Measurements from ENCODE around the gene DTX1.

Gene DTX1

DNA sequence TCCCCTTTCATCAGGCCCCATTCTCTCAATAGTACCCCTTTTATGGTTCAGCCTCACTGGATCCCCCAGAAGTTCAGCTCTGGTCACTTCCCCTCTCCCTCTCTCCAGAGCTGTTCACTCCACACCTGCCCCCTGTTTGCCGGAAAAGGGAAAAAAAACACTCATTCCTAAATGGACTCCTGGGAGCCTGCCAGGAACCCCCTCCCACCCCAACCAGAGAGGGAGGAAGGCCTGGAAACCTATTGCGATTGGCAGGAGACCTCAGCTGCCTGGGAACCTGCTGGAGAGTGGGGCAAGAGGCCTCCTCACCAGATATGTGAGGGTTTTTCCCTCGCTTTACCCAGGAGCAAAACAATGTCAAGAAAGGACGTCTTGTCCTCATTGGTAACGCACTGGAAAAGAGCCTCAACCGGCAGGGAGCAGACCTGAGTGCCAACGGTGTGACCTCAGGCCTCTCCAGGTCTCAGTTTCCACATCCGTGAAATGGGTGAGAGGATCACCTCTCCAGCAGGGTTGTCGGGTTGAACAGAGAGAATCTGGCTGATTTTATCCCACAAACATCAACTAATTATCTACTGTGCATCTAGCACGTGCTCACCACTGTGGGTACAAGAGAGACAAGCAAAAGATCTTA is 4.6 kb downstream of the DTX1 start:
- TF ChIP-seq, protein P1, sequence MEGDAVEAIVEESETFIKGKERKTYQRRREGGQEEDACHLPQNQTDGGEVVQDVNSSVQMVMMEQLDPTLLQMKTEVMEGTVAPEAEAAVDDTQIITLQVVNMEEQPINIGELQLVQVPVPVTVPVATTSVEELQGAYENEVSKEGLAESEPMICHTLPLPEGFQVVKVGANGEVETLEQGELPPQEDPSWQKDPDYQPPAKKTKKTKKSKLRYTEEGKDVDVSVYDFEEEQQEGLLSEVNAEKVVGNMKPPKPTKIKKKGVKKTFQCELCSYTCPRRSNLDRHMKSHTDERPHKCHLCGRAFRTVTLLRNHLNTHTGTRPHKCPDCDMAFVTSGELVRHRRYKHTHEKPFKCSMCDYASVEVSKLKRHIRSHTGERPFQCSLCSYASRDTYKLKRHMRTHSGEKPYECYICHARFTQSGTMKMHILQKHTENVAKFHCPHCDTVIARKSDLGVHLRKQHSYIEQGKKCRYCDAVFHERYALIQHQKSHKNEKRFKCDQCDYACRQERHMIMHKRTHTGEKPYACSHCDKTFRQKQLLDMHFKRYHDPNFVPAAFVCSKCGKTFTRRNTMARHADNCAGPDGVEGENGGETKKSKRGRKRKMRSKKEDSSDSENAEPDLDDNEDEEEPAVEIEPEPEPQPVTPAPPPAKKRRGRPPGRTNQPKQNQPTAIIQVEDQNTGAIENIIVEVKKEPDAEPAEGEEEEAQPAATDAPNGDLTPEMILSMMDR (IDR thresholded peaks at IDR 0.05; ENCODE audit: low read depth, low read length): no peak
- no peak for DNase-seq (ENCODE audit: extremely low read depth, low read depth)

DNA sequence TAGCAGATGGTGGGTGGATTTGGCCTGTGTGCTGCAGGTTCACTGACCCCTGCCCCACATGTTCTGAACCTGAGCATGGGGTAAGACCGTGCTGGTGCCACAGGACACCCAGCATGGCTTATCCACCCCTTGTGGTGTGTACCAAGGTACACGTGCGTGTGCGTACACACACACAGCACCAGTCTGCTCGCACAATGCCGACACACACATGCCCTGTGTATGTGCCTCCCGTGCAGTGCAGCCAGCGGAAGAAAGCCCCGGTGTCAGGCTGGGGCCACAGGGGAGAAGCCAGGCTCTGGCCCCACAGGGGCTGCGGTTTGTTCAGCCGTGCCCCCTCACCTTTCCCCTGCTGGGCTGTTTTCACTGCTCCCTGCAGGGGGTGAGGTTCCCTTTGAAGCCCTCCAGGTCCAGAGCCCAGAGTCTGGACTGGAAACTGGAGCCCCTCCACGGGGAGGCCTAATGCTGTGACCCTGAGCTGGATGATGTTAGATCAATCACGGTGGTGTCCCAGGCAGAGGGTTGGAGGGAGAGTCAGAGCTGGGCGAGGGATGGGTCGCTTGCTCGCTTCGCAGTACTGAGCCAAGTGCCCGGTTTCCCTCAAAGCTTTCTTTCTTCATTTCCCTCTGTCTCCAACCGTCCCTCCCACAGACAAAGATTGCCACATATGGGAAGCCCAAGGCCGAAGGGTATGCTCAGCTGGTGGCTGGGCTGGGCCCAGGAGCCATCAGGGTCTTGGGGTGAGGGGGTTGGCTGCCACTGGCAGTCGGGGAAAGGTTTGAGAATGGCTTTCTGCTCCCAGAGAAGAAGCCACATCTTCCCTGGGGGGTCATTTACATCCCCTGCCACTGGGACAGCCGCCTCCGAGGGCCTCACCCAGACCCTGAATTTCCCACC is 6.2 kb downstream of the DTX1 start:
- no peak for DNase-seq (ENCODE audit: extremely low read depth, low read depth)
- TF ChIP-seq, protein P1 (IDR thresholded peaks at IDR 0.05; ENCODE audit: low read depth, low read length): no peak

DNA sequence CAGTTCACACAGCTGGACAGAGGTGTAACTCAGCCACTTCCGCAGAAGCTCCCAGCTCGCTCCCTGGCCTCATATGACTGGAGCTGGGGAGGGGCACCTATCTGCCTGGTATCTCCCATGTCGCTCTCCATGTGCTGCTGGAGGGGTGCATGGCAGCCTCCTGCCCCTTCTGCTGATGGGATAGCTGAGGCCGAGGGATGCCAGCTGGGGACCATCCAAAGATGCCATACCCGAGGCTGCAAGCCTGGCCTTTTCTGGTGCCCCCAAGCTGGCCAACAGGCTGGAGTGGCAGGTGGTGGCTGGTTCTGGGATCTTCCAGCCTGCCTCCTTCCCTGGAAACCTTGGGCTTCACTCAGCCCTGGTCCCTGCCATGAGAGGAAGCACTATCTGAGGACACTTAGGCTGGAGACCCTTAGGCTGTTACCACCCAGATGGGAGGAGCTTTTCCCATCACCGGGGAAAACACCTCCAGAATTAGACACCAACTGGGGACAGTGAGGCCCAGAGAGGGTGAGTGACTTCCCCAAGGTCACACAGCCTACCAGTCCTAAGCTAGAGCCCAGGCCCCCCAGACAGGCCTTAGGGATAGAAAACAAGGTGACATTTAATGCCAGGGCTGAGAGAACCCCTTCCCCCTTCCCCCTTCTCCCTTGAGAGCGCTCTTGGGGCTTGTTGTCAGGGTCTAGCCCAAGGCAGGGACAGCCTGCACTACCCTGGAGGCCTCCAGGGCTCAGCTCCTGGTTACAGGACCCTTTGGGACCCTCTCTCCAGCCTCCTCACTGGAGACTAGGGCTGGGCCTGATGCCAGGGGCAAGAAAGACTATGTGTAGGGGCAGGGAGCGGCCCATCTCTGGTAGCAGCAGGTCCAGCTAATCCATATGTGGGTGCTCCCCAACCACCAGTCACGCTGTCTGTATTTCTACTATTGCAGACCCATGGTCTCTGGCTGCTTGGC is 7.1 kb downstream of the DTX1 start:
- TF ChIP-seq, protein P1 (IDR thresholded peaks at IDR 0.05; ENCODE audit: low read depth, low read length): no peak

DNA sequence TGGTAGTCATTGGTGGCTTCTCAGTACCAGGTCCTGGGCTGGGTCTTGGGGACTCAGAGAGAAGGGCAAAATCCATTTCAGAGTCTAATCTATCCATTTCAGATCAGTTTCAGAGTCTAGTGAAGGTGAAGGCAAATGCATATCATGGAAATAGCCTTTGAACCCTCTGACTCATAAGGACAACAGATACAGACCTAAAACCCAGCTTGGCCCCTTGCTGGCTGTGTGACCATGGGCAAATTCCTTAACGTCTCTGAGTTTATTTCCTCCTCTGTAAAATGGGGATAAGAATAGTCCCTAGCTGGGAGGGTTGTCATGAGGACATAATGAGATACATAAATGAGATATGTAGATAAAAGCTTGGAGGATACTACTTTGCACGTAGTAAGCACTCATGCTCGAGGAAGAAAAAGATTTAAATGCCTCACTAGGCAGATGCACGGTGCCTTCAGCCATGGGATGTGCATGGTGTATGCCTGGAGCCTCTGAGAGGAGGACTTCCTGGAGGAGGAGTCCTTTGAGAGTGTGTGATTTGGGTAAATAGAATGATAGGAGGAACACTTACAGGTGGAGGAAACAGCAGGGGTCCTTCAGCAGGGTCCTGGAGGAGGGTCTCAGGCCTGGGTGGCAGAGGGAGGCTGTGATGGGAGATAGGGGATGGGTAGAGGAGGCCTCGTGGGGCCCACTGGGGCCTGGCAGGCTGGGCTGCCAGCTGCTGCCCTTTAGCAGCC is 8.0 kb downstream of the DTX1 start:
- DNase-seq (ENCODE audit: extremely low read depth, low read depth): no peak
- TF ChIP-seq, protein P1 (IDR thresholded peaks at IDR 0.05; ENCODE audit: low read depth, low read length): no peak

More for the DNA sequence above, 7.1 kb downstream of the DTX1 start:
- DNase-seq (ENCODE audit: extremely low read depth, low read depth): no peak

DNA sequence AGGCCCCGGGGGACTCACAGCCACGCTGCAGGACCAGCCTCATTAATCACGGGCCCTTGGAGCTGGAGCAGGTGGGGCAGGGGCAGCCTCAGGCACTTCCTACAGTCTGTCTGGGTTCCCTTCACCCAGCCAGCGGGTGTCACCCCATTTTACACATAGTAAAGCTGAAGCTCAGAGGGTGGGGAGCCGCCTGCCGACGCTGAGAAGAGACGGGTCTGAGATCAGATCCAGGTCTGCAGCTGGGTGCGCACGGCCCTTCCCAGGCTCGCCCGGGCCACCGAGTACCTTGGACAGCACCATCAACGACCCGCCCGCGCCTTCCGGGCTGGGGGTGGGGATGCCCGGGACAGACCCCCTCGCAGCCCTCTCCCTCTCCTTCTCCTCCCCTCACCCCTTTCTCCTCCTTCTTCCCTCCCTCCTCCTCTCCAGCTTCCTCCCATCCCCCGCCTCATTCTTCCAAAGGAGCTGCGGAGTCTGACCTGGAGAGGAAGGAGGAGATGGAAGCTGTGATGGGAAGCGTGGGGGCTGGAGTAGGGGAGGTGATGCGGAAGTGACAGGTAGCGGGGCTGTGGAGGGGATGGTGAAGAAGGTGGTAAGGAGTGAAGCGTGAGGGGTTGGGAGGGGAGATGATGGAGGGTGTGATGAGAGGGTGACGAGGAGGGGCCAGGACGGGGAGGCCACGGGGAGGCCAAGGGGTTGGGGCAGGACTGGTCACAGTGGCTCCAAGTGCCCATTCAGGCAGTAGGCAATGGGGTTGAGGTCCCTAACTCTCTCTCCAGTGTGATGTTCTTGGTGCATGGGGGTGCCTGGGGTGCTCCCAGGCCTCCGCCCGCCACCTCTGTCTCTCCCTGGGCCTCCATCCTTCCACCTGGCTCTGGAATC is 8.8 kb downstream of the DTX1 start:
- TF ChIP-seq, protein P1 (IDR thresholded peaks at IDR 0.05; ENCODE audit: low read depth, low read length): no peak
- DNase-seq (ENCODE audit: extremely low read depth, low read depth): no peak

DNA sequence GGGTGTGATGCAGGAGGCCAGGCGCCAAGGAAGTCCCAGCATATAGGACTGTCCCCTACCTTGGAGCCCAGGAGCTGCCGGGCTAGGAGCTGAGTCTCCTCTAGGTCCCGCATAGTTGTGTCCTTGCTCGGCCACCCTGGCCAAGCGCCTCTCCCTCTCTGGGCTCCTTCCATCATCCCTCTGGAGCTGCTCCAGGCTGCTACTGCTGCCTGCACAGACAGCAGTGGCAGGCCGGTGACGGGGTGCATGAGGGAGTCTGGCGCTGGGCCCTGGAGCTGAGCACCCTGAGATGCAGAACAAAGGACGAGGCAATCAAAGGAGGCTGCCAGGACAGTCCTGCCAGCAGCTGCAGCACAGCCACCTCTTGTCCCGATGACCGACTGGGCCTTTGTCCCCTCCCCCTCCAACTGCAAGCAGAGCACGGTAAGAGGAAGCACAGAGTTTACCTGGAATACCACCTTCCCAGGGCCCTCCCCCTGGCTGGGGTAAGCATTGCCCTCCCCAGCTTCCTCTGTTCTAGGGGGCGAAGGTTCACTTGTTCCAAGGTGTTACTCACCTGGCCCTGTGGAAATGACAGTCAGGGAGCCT is 10.4 kb downstream of the DTX1 start:
- TF ChIP-seq, protein P1 (IDR thresholded peaks at IDR 0.05; ENCODE audit: low read depth, low read length): no peak
- no peak for DNase-seq (ENCODE audit: extremely low read depth, low read depth)

Data from AG09319 (cell line).